DLD1 (cell line): ENCODE results near the gene GSAP.
"Not testable (repeated sequence)": the region's sequence is repeated elsewhere in the genome, so short reads cannot be mapped to it uniquely, and the experiment has no call there.

Experiments
- in situ Hi-C: cut with HindIII; loops from 2 replicates; pipeline ENCODE4 v1.10.0; 2017; ENCODE audit warnings: low sequenced_read_pairs

Gene GSAP

DNA sequence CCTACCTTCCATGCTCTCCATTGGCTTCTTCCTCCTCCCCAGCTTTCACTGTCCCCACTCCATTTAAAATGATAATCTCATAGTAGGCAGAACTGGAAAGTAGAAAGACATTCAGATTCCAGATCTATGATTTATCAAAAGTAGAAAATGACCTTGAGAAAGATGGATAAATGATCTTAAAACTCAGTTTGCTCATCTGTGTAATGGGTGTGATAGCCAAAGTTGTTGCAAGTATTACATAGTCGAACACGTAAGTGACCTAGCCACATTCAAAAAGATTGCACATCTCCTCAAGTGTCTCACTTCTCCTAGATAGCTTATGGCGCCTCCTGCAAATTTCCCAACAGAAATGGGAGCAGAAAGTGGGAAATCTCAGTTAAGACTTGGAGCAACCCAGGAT is 126.8 kb downstream of the GSAP start:
- in situ Hi-C loops, result no loop called here

DNA sequence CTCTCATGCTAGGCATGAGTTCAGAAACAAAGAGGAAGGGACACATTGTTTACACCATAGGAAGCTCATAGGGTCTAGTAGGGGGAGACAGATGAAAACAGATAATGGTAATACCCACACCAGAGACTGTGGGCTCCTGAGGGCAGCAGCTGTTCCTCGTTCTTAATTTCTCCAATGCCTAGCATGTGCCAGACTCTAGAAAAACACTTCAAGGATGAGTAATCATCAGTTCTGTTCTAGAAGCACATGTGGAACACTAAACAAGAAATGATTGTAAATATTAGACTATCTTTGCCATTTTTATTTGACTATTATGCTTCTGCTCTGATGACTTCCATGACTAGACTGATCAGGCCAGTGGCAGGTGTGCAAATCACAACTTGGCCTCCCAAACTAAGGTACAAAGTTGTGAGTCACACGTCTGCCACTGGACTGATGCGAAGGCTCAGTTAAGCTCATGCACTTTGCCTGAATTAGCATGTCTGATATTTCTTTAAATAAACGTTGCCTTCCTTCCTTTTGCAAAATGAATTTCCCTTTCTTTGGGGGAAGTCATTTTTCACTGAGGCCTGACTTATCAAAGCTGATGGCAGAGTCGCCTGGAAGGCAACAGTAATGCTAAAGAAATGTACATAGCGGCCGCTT is 127.4 kb downstream of the GSAP start:
- in situ Hi-C loops, result no loop called here

DNA sequence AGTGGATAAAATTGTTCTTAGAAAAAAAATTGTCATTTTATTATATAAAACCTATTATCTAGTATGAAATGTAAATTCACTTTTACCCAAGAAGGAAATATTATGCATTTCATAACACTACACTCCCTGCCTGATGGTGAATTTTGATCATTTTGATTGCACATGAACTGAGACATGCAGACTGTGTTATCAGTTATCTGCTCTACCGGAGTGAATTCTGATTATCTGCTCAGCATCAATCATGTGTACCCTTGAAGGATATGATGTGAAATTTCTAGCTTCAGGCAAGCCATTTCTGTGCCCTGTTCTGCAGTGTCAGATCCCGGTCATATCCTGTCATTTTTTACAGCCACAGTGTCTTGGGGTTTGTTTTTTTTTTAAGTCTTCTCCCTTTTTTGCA is 131.5 kb downstream of the GSAP start:
- in situ Hi-C loops, result no loop called here

DNA sequence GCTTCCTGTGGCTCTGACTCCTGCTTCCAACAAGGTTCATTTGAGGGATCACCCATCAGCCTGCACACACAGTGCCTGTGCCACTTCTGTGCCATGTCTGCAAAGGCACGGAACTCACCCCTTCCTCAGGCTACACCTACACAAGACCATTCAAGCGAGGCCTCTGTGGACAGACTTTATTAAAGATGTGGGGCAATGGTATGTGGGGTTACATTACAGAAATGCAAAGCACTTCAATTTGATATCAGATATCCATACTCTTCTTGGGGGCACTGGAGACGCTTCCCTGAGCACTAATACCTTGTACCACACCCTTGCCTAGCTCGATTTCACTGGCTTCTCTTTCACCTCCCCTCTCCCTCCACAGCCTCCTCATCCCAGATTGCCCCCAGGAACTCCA is 132.1 kb downstream of the GSAP start:
- in situ Hi-C loops, result no loop called here

DNA sequence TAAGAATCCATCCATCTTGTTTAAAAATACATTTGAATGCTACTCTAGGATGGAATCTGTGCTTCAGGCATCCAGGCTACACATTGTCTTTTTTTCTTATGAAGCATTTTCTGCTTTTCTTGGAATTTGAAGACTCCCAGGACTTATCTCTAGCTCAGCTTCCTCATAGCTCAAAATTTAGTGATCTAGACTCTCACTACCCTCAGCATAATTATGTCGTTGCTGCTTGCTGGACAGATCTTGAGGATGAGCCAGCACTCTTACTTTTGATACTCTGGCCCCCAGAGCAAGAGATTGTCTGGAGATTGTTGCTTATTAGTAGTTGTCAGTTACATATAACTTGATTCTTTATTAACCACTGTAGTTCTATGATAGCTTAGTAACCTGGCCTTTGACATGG is 133.3 kb downstream of the GSAP start:
- in situ Hi-C loops, result no loop called here

DNA sequence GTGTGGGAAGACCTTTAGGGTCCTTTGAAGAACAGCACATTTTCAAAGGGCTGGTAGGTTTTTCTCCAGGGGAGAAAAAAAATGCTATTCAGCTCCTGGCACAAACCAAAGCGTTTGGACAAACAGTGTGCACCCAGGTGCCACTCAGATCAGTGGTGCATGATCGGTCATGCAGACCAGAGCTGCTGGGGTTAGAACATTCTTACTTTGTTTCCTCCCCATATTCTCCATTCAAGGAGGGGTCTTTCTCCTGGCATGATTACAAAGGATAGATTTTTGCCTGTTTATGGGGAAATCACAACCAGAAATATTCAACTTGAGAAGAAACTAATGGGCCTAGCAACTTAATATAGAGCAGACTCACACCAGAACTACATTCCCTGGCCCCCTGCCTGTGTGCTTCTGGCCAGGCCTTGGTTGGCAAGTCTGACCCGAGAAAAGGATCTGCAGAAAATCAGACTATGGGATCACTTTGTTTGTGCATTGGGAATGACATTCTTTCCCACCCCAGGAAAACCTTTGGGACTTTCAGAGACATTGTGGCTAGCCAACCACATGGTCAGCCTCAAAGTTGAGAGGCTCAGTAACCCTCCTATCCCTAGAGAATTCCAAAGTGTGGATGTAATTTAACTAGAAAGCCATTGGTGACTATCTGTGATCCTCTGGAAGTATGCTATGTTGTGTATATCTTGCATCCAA is 134.2 kb downstream of the GSAP start:
- in situ Hi-C loops, result no loop called here

DNA sequence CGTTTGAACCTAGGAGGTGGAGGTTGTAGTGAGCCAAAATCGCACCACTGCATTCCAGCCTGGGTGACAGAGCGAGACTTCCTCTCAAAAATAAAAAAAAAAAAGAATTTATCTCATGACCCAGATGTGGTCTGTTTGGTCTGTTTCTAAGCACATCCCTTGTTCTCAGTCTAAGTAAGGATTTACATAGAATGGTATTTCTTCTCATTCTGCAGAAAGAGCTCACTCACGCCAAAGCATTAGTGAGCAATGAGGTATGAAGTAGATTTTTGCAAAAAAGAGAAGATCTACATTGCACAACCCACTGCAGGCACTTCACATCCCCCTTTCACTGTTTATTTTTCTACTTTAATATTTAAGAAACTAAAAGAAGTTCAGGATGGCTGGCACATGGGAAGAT is 140.0 kb downstream of the GSAP start:
- in situ Hi-C loops, result no loop called here

DNA sequence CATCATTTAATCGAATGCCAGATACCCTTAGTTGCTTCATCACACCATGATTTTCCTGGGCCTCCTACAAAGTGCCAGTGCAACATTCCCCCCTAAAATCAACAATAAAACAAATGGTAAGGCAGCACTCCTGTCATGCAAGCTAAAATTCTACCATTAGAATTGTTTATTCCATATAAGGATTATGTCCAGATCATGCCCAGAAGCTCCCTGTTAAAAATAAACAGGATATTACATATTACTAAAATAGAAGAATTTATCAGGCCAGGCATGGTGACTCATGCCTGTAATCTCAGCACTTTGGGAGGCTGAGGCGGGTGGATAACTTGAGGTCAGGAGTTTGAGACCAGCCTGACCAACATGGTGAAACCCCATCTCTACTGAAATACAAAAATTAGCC is 140.5 kb downstream of the GSAP start:
- in situ Hi-C loops, result not testable (repeated sequence)

DNA sequence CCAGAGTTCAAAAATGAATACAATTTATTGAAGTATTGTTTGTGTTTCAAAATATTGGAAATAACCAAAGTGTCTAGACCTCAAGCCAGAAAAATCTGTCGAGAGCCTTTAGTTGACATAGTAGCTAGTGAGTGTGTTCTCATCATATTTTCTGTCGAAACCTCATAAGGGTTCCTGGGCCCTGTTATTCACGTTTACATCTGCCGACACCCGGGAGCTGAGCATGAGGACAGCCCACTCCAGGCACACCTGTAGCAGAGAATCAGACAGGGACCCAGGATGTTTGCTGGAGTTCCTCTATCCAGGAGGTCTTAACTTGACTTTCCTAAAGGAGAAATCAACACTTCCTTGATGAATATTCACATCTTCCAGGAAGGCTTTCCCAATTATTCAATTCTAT is 144.4 kb downstream of the GSAP start:
- in situ Hi-C loops, result no loop called here

DNA sequence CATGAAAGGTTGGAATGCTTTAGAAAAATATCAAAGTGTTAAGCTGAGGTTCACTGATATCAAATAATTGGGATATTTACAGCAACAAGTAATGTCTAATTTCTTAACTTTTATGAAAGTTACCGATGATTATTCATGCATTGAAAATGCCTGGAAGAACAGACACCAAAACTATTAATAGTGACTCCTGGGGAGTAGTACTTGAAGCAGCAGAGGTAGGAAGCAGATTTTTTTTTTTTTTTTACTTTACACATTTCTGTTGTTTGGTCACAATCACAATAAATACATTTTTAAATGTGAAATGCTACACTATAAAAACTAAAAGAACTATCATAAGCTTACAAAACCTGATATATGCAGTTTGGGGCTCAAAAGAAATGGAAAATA is 146.1 kb downstream of the GSAP start:
- in situ Hi-C loops, result no loop called here

DNA sequence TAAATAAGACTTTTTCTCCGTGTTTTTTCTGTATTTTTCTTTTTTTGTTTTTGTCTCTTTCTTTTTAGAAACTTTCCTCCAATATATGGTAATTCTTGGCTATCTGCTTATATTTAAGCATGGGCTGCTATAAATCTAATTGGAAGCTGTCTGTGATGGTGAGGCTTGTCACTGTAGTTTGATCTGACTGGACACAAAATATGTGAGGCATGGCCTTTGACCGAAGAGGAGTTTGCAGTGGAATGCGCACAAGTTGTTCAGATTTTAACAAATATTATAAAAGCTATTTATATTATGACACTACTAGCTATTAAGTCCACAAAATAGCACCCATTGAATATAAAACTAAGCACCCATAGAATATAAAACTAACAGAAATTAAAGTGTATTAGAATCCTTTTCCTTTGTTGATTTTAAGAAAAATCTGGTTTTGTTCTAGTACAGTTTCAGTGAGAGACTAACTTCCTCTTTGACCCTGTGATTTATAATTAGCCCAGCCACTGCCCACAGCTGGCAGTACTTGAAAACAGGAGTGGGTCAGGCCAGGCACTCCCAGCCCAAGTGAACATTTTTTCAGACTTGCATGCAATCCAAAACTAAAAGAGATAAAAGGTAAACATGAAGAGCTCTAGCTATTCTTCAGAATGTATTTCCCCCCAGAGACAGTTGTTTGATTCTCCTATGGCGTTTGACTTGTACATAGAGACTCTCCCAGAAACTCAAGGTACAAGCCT is 146.6 kb downstream of the GSAP start:
- in situ Hi-C loops, result no loop called here

DNA sequence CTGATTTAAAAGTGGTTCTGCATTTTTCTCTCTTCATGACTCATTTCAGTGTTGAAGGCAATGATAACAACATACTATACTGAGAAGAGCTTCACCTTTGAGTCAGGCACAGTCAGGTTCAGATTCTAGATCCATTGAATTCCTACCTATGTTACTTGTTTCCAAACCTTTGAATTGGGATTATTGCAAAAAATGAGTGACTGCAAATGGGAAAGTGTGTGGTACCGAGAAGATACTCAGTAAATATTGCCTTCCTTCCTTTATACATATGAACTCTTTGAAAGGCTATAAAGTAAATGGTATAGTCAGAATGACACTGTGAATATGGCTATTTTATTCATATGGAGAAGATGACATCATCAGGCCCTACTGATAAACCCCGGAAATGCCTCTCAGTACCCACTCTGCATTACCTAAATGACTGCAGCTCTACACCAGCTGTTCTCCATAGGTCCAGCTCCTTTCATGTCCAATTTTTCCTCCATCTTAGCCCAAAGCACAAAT is 149.8 kb downstream of the GSAP start:
- in situ Hi-C loops, result no loop called here

DNA sequence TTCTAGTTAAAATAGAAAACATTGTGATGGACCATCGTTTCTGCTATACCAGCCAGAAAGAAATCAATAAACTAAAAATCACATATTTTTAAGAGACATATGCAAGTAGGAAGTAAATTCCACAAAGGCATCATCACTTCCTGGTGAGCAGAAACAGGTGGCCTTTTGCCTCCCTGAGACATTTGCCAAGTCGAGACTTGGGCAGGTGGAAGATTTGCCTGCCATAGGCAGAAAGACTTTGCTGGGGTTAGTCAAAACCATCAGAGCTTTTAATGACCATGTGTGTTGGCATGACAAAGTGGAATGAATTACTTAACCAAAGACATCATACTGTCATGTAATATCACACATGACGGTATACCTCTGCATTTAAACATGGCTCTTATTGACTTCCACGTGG is 150.5 kb downstream of the GSAP start:
- in situ Hi-C loops, result no loop called here

DNA sequence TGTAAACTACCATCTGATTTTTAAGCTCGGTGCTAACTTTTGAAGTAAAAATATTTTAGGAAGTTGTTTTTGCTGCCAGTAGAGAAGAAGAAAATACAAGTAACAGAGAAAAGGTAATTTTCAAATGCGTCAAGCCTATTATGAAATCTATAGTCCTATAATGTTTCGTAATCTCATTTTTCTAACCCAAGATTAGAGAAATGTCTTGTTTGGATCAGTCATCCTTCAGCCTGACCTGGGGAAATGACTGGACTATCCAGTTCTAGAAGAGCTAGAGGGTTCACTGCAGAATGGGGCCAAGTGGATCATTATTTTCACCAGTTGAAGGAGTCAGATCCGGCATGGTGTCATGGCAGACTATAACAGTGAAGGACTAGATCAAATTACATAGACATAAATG is 153.8 kb downstream of the GSAP start:
- in situ Hi-C loops, result no loop called here
